H9 (cell line): Measurements from ENCODE around the gene PNPLA7. TPM values are rescaled to one million over a fixed set of nuclear protein-coding genes. Genes with fewer than 3 reads are reported as not detected.

ENCODE experiments used
- DNase-seq: peaks from one replicate; pipeline ENCODE4 v3.0.0-alpha.2; 2017
- H2AFZ ChIP-seq: one replicate; pipeline ENCODE4 v1.6.1; 2013; ENCODE audit warnings: mild to moderate bottlenecking, low read length, control low read depth, moderate library complexity
- H2AK5ac ChIP-seq: 2 replicates; pipeline ENCODE4 v1.6.1; 2013; ENCODE audit warnings: low read length, control low read depth, mixed read lengths; ENCODE audit not compliant: insufficient read length
- H2BK120ac ChIP-seq: one replicate; pipeline ENCODE4 v1.6.1; 2013; ENCODE audit warnings: low read depth, mild to moderate bottlenecking, low read length, control low read depth, inconsistent platforms; ENCODE audit not compliant: poor library complexity, severe bottlenecking
- H2BK12ac ChIP-seq: 2 replicates; pipeline ENCODE4 v1.6.1; 2013; ENCODE audit warnings: low read length, control low read depth, mixed read lengths, low read depth; ENCODE audit not compliant: insufficient read length
- H2BK15ac ChIP-seq: 2 replicates; pipeline ENCODE4 v1.6.1; 2013; ENCODE audit warnings: low read depth, low read length, control low read depth
- H2BK20ac ChIP-seq: one replicate; pipeline ENCODE4 v1.6.1; 2013; ENCODE audit warnings: low read depth, mild to moderate bottlenecking, low read length, control low read depth, inconsistent platforms; ENCODE audit not compliant: poor library complexity, severe bottlenecking
- H2BK5ac ChIP-seq: 2 replicates; pipeline ENCODE4 v1.6.1; 2013; ENCODE audit warnings: low read length, control low read depth, mixed read lengths; ENCODE audit not compliant: insufficient read length
- H3K14ac ChIP-seq: 2 replicates; pipeline ENCODE4 v1.6.1; 2013; ENCODE audit warnings: low read length, control low read depth; ENCODE audit not compliant: insufficient read depth
- H3K18ac ChIP-seq: 2 replicates; pipeline ENCODE4 v1.6.1; 2013; ENCODE audit warnings: low read depth, mild to moderate bottlenecking, mixed read lengths, low read length, control low read depth; ENCODE audit not compliant: insufficient read length
- H3K23ac ChIP-seq: 2 replicates; pipeline ENCODE4 v1.6.1; 2013; ENCODE audit warnings: low read length, control low read depth, mixed read lengths, low read depth; ENCODE audit not compliant: insufficient read length
- H3K23me2 ChIP-seq: 2 replicates; pipeline ENCODE4 v1.6.1; 2013; ENCODE audit warnings: low read depth, mild to moderate bottlenecking, mixed read lengths, low read length, control low read depth; ENCODE audit not compliant: insufficient read length, poor library complexity, severe bottlenecking
- H3K27ac ChIP-seq: 2 replicates; pipeline ENCODE4 v1.5.1; 2013; ENCODE audit warnings: low read length, control low read depth, mixed read lengths, low read depth; ENCODE audit not compliant: insufficient read length
- H3K27me3 ChIP-seq: 2 replicates; pipeline ENCODE4 v1.6.1; 2013; ENCODE audit warnings: low read length, control low read depth, inconsistent platforms; ENCODE audit not compliant: insufficient read depth
- H3K4ac ChIP-seq: 2 replicates; pipeline ENCODE4 v1.6.1; 2013; ENCODE audit warnings: low read depth, mild to moderate bottlenecking, control low read depth, inconsistent platforms, low read length, moderate library complexity
- H3K4me1 ChIP-seq: 2 replicates; pipeline ENCODE4 v1.6.1; 2013; ENCODE audit warnings: low read length, control low read depth, inconsistent platforms; ENCODE audit not compliant: insufficient read depth
- H3K4me2 ChIP-seq: 2 replicates; pipeline ENCODE4 v1.6.1; 2013; ENCODE audit warnings: low read length, control low read depth, mixed read lengths; ENCODE audit not compliant: insufficient read length, insufficient read depth
- H3K56ac ChIP-seq: 2 replicates; pipeline ENCODE4 v1.6.1; 2013; ENCODE audit warnings: low read depth, mild to moderate bottlenecking, mixed read lengths, low read length, control low read depth; ENCODE audit not compliant: insufficient read length
- H3K79me1 ChIP-seq: 2 replicates; pipeline ENCODE4 v1.6.1; 2013; ENCODE audit warnings: low read depth, mild to moderate bottlenecking, moderate library complexity, low read length, control low read depth, inconsistent platforms; ENCODE audit not compliant: insufficient read depth, poor library complexity, severe bottlenecking
- H3K79me2 ChIP-seq: 2 replicates; pipeline ENCODE4 v1.6.1; 2013; ENCODE audit warnings: low read length, control low read depth, inconsistent platforms; ENCODE audit not compliant: insufficient read depth
- H3K9ac ChIP-seq: 2 replicates; pipeline ENCODE4 v1.6.1; 2013; ENCODE audit warnings: low read length, control low read depth, mixed read lengths; ENCODE audit not compliant: insufficient read length; ENCODE audit errors: extremely low read depth
- H3K9me3 ChIP-seq: one replicate; pipeline ENCODE4 v1.6.1; 2013; ENCODE audit warnings: low read depth, low read length, inconsistent platforms; ENCODE audit not compliant: control insufficient read depth
- H3T11ph ChIP-seq: one replicate; pipeline ENCODE4 v1.6.1; 2013; ENCODE audit warnings: mild to moderate bottlenecking, low read length, control low read depth, inconsistent platforms
- H4K20me1 ChIP-seq: one replicate; pipeline ENCODE4 v1.6.1; 2013; ENCODE audit not compliant: control insufficient read depth, insufficient read length, insufficient read depth
- H4K5ac ChIP-seq: 2 replicates; pipeline ENCODE4 v1.6.1; 2013; ENCODE audit warnings: low read depth, mild to moderate bottlenecking, mixed read lengths, low read length, control low read depth; ENCODE audit not compliant: insufficient read length
- H4K8ac ChIP-seq: replicated peaks from 2 replicates; pipeline ENCODE4 v1.6.1; 2013; ENCODE audit warnings: low read length, control low read depth, mixed read lengths, low read depth; ENCODE audit not compliant: insufficient read length
- H4K91ac ChIP-seq: 2 replicates; pipeline ENCODE4 v1.6.1; 2013; ENCODE audit warnings: low read depth, mild to moderate bottlenecking, moderate library complexity, mixed read lengths, low read length, control low read depth; ENCODE audit not compliant: insufficient read length
- H3K27ac Mint-ChIP-seq, 3 experiments: 2 replicates in 2 of 3; 3 replicates in 1 of 3; pipeline ENCODE4 v1.8.0; 2020 to 2021; ENCODE audit warnings: mixed read lengths in 3 of 3, mild to moderate bottlenecking in 1 of 3, moderate library complexity in 1 of 3
- H3K27me3 Mint-ChIP-seq: 2 replicates; pipeline ENCODE4 v1.8.0; 2021; ENCODE audit warnings: low read depth, mild to moderate bottlenecking, moderate library complexity, mixed read lengths
- H3K36me3 Mint-ChIP-seq, 3 experiments: 2 replicates in 2 of 3; 3 replicates in 1 of 3; pipeline ENCODE4 v1.8.0; 2020 to 2021; ENCODE audit warnings: low read depth in 3 of 3, mixed read lengths in 3 of 3; ENCODE audit not compliant: insufficient read depth in 1 of 3
- H3K4me1 Mint-ChIP-seq, 2 experiments: 2 replicates each; pipeline ENCODE4 v1.8.0; 2020; ENCODE audit warnings: mixed read lengths in 2 of 2
- H3K4me3 Mint-ChIP-seq, 2 experiments: 2 replicates in 1 of 2; 3 replicates in 1 of 2; pipeline ENCODE4 v1.8.0; 2020 to 2021; ENCODE audit warnings: mild to moderate bottlenecking in 2 of 2, mixed read lengths in 2 of 2, moderate library complexity in 1 of 2
- H3K9me3 Mint-ChIP-seq, 2 experiments: 2 replicates in 1 of 2; 3 replicates in 1 of 2; pipeline ENCODE4 v1.8.0; 2020; ENCODE audit warnings: mild to moderate bottlenecking in 2 of 2, mixed read lengths in 2 of 2, moderate library complexity in 1 of 2
- CTCF ChIP-seq: fragments of 200-600 bp; sonication (generic); conservative IDR thresholded peaks from 3 replicates; pipeline ENCODE4 v1.8.0; 2021; ENCODE audit warnings: antibody characterized with exemption, mild to moderate bottlenecking
- WGBS: extraction: QIAGEN DNeasy Blood & Tissue Kit; methylation state at CpG from one replicate; pipeline ENCODE4 v1.1.7; 2013; ENCODE audit warnings: missing lambda C conversion rate, low lambda C conversion rate, mixed read lengths; ENCODE audit not compliant: insufficient read length; ENCODE audit errors: extremely low coverage; 5-methylcytosine and 5-hydroxymethylcytosine counted together
- total RNA-seq: library from RNA; stranded (reverse); gene quantifications from 2 replicates; pipeline ENCODE4 v1.2.1, GENCODE V29; 2021

PNPLA7 gene
- total RNA-seq, 1 experiment from 2014 or later, result 1.8 TPM

DNA sequence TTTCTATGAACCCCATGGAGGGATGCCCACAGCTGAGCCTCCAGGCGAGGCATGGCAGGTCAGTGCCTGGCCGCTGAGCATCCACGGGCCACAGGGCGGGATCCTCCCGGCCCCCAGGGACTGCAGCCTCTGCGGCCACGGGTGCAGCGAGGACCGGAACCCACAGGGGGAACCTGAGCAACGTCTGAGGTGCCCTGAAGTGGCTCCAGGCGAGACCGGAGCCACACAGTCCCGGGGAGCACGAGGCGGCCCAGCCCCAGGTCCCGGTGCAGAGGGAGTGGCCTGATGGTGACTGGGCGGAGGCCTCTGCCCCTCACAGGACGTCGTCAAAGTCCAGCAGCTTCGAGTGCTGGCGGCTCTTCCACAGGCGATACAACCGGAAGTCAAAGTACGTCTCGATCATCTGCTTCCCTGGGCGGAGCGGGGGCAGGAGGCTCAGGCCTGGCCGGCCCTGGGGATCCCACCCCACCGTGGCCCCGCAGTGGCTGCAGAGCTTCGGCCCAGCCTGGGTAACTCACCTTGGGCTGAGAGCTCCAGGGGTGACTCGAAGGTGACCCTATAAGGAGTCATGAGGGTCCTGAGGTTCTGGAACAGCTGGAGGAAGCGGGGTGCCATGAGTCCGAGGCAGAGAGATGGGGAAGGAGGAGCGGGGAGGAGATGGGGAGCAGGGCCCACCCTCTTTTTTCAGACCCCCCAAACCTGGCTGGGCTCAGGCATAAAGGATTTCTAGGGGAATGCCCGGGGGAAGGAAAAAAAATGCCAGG, 100.9 kb downstream of the PNPLA7 start:
- H3K23ac ChIP-seq, result no peak overlapping the region

More for the DNA sequence above, 100.9 kb downstream of the PNPLA7 start:
- TF ChIP-seq CTCF, result no peak
- no peak overlapping the region for H3K18ac ChIP-seq
- no peaks in the 10 kb centered on the region for H3K4me1 ChIP-seq
- no peak overlapping the region for H3K9ac ChIP-seq
- Mint-ChIP-seq H3K9me3 (no peaks in the 10 kb centered on the region), H3K4me3 (no peak overlapping the region), H3K36me3 (peaks cover 0 to 13% (median 2%) of the 10 kb centered on the region in 3 experiments; a peak in 4 of 7 replicates), H3K27ac (no peak overlapping the region), H3K4me1 (peaks cover 7 to 16% of the 10 kb centered on the region in 2 experiments), H3K27me3 (peaks cover 8% of the 10 kb centered on the region)
- no peak overlapping the region for H2BK12ac ChIP-seq
- H2BK15ac ChIP-seq, result no peak overlapping the region
- no peaks in the 10 kb centered on the region for H3K79me2 ChIP-seq
- H2BK120ac ChIP-seq, result no peak overlapping the region
- H4K8ac ChIP-seq, result no peak overlapping the region
- H3K56ac ChIP-seq, result no peak overlapping the region
- H3K27me3 ChIP-seq, result no peaks in the 10 kb centered on the region
- H3K9me3 ChIP-seq, result no peaks in the 10 kb centered on the region
- no peaks in the 10 kb centered on the region for H3K23me2 ChIP-seq
- no peak overlapping the region for H3K4ac ChIP-seq
- no peak overlapping the region for H2AFZ ChIP-seq
- no peak overlapping the region for H4K91ac ChIP-seq
- no peak overlapping the region for H3K27ac ChIP-seq
- no CpG with 5 or more reads among the region's 36 CpGs for WGBS
- no peak overlapping the region for H3K14ac ChIP-seq
- no peaks in the 10 kb centered on the region for H3K79me1 ChIP-seq
- H2BK20ac ChIP-seq, result no peak overlapping the region
- H4K5ac ChIP-seq, result no peak overlapping the region
- no peak overlapping the region for H2BK5ac ChIP-seq
- no peak for DNase-seq
- no peak overlapping the region for H2AK5ac ChIP-seq
- H4K20me1 ChIP-seq, result peaks cover 3% of the 10 kb centered on the region
- H3K4me2 ChIP-seq, result no peak overlapping the region
- no peak overlapping the region for H3T11ph ChIP-seq
